DND-41 (cell line): ENCODE data around the gene SEPTIN10.
"Not testable (repeated sequence)": the region's sequence is repeated elsewhere in the genome, so short reads cannot be mapped to it uniquely, and the experiment has no call there.

Source experiments
- ATAC-seq: fragments of 200-7000 bp; cut with Tn5 transposase; 3 replicates; pipeline ENCODE4 v1.9.1; 2021; ENCODE audit warnings: low read depth; ENCODE audit not compliant: insufficient read depth
- DNase-seq: peaks from one replicate; pipeline ENCODE4 v3.0.0-alpha.2; 2020
- H2AFZ ChIP-seq: 2 replicates; pipeline ENCODE4 v1.6.0; 2012; ENCODE audit warnings: low read depth, low read length
- H3K27ac ChIP-seq: 2 replicates; pipeline ENCODE4 v1.5.1; 2012; ENCODE audit warnings: low read length, inconsistent platforms
- H3K27me3 ChIP-seq: fragments of 200-600 bp; sonication (generic); 2 replicates; pipeline ENCODE4 v1.6.0; 2012; ENCODE audit warnings: low read length, mild to moderate bottlenecking, inconsistent platforms; ENCODE audit not compliant: insufficient read depth, poor library complexity
- H3K36me3 ChIP-seq: 2 replicates; pipeline ENCODE4 v1.5.1; 2012; ENCODE audit warnings: low read length, inconsistent platforms; ENCODE audit not compliant: insufficient read depth
- H3K4me1 ChIP-seq: 2 replicates; pipeline ENCODE4 v1.5.1; 2012; ENCODE audit warnings: mild to moderate bottlenecking, low read length; ENCODE audit not compliant: insufficient read depth
- H3K4me2 ChIP-seq: 2 replicates; pipeline ENCODE4 v1.6.0; 2012; ENCODE audit warnings: mild to moderate bottlenecking, moderate library complexity, low read length, inconsistent platforms; ENCODE audit not compliant: insufficient read depth
- H3K4me3 ChIP-seq, 2 experiments: fragments of 200-600 bp in 1 of 2; shearing (Covaris generic) in 1 of 2; 2 replicates each; pipeline ENCODE4 v1.5.1; 2012 to 2016; ENCODE audit warnings: inconsistent platforms in 2 of 2, low read length in 2 of 2, mild to moderate bottlenecking in 2 of 2, low read depth in 1 of 2, moderate library complexity in 1 of 2
- H3K79me2 ChIP-seq: 2 replicates; pipeline ENCODE4 v1.6.0; 2012; ENCODE audit warnings: low read length, inconsistent platforms; ENCODE audit not compliant: insufficient read depth
- H3K9ac ChIP-seq: 2 replicates; pipeline ENCODE4 v1.6.0; 2012; ENCODE audit warnings: low read depth, mild to moderate bottlenecking, inconsistent platforms, low read length, moderate library complexity
- H3K9me3 ChIP-seq: 2 replicates; pipeline ENCODE4 v1.5.1; 2012; ENCODE audit warnings: low read length, moderate library complexity, mild to moderate bottlenecking, inconsistent platforms; ENCODE audit not compliant: insufficient read depth, severe bottlenecking
- H4K20me1 ChIP-seq: 2 replicates; pipeline ENCODE4 v1.6.0; 2012; ENCODE audit warnings: low read length; ENCODE audit not compliant: insufficient read depth
- CTCF ChIP-seq: IDR thresholded peaks from 2 replicates; pipeline ENCODE4 v1.5.1; 2012; ENCODE audit warnings: borderline replicate concordance, low read length, moderate library complexity, mild to moderate bottlenecking; ENCODE audit not compliant: poor library complexity, severe bottlenecking; ENCODE audit errors: extremely low read depth
- EZH2 ChIP-seq: IDR thresholded peaks from 3 replicates; pipeline ENCODE4 v1.6.1; 2012; ENCODE audit warnings: borderline replicate concordance, low read depth, mild to moderate bottlenecking, moderate library complexity, low read length, inconsistent platforms; ENCODE audit not compliant: severe bottlenecking

Gene SEPTIN10

GRCh38 chr2:109591206-109591605 is 22.6 kb downstream of the SEPTIN10 start:
- no peaks in the 10 kb centered on the region for H3K9me3 ChIP-seq
- peaks cover 3% of the 10 kb centered on the region for H3K27me3 ChIP-seq
- no peak overlapping the region for H2AFZ ChIP-seq
- no peaks in the 10 kb centered on the region for H3K36me3 ChIP-seq
- H3K4me2 ChIP-seq, result no peak overlapping the region
- H4K20me1 ChIP-seq, result no peaks in the 10 kb centered on the region
- TF ChIP-seq CTCF, result no peak
- no peak for TF ChIP-seq EZH2
- no peak overlapping the region for H3K9ac ChIP-seq
- no peaks in the 10 kb centered on the region for H3K79me2 ChIP-seq
- H3K27ac ChIP-seq, result no peak overlapping the region
- DNase-seq (no peak), ATAC-seq (no peak)
- H3K4me3 ChIP-seq, result no peak overlapping the region
- no peaks in the 10 kb centered on the region for H3K4me1 ChIP-seq

GRCh38 chr2:109586687-109587086 is 27.1 kb downstream of the SEPTIN10 start:
- DNase-seq, result no peak
- Histone ChIP-seq H3K27me3 (no peaks in the 10 kb centered on the region), H3K4me3 (no peak overlapping the region), H3K4me2 (no peak overlapping the region), H2AFZ (no peak overlapping the region), H3K27ac (no peak overlapping the region), H3K4me1 (no peaks in the 10 kb centered on the region), H3K9me3 (no peaks in the 10 kb centered on the region), H3K79me2 (no peaks in the 10 kb centered on the region), H3K36me3 (no peaks in the 10 kb centered on the region), H4K20me1 (no peaks in the 10 kb centered on the region), H3K9ac (no peak overlapping the region)
- TF ChIP-seq EZH2 (no peak), CTCF (no peak)
- no peak for ATAC-seq

DNA sequence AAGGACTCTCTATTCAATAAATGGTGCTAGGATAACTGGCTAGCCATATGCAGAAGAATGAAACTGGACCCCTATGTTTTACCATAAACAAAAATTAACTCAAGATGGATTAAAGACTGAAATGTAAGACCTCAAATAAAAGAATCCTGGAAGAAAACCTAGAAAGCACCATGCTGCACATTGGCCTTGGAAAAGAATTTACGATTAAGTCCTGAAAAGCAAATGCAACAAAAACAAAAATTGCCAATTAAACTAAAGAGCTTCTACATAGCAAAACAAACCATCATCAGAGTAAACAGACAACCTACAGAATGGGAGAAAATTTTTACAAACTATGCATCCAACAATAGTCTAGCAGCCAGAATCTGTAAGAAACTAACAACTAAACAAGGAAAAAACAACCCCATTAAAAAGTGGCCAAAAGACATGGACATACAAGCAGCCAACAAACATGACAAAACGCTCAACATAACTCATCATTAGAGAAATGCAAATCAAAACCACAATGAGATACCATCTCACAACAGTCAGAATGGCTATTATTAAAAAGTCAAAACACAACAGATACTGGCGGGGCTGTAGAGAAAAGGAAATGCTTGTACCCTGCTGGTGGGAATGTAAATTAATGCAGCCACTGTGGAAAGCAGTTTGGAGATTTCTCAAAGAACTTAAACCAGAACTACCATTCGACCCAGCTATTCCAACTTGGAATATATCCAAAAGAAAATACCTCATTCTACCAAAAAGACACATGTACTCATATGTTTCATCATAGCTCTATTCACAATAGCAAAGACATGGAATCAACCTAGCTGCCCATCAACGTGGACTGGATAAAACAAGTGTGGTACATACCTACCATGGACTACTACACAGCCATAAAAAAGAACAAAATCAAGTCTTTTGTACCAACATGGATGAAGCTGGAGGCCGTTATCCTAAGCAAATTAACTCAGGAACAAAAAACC is 30.6 kb downstream of the SEPTIN10 start:
- Histone ChIP-seq H3K36me3 (no peaks in the 10 kb centered on the region), H3K27me3 (no peaks in the 10 kb centered on the region), H3K4me2 (no peak overlapping the region), H2AFZ (no peak overlapping the region), H3K9me3 (no peaks in the 10 kb centered on the region), H3K4me1 (no peaks in the 10 kb centered on the region), H3K4me3 (no peak overlapping the region), H3K9ac (no peak overlapping the region), H3K27ac (no peak overlapping the region), H3K79me2 (no peaks in the 10 kb centered on the region), H4K20me1 (no peaks in the 10 kb centered on the region)
- TF ChIP-seq EZH2 (no peak), CTCF (no peak)
- ATAC-seq (no peak), DNase-seq (no peak)

DNA sequence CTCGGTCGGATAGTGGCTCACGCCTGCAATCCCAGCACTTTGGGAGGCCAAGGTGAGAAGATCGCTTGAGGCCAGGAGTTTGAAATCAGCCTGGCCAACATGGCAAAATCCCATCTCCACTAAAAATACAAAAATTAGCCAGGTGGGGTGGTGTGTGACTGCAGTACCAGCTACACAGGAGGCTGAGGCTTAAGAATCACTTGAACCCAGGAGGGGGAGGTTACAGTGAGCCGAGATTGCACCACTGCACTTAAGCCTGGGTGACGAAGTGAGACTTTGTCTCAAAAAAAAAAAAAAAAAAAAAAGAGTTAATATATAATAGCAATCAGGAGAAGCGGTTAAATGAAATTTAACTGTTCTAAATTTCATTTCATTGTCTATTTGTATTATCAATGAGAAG is 36.1 kb downstream of the SEPTIN10 start:
- H3K79me2 ChIP-seq, H3K9me3 ChIP-seq, H3K27ac ChIP-seq, H3K4me2 ChIP-seq, H3K4me1 ChIP-seq, H2AFZ ChIP-seq, H3K27me3 ChIP-seq, ATAC-seq, H4K20me1 ChIP-seq, H3K36me3 ChIP-seq, H3K4me3 ChIP-seq, DNase-seq, H3K9ac ChIP-seq: not testable (repeated sequence)
